Measurements from ENCODE around the gene CUTA.
"Not testable (repeated sequence)": the region's sequence is repeated elsewhere in the genome, so short reads cannot be mapped to it uniquely, and the experiment has no call there.

Gene CUTA

DNA sequence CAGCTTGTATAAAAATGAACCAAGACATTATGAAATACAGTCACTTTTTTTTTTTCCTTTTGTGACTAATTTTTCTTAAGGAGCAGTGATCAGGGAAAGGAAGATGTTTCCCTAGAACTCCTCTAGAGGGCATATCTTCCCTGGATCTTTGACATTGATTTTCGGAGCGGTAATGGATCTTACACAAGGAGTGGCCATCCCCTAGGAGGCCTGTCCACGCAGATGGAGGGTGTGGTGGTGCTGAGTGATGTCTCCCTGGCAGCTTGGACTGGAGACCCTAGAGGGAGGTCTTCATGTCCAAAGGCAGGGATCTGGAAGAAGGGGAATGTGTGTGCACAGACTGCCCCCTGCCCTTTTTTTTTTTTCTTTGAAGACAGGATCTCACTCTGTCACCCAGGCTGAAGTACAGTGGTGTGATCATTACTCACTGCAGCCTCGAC lies 33.3 kb downstream of the CUTA start:
- POLR2A ChIA-PET: no interaction called here
- DNase-seq (ENCODE audit: extremely low spot score): no peak
- TF ChIP-seq, protein P1, sequence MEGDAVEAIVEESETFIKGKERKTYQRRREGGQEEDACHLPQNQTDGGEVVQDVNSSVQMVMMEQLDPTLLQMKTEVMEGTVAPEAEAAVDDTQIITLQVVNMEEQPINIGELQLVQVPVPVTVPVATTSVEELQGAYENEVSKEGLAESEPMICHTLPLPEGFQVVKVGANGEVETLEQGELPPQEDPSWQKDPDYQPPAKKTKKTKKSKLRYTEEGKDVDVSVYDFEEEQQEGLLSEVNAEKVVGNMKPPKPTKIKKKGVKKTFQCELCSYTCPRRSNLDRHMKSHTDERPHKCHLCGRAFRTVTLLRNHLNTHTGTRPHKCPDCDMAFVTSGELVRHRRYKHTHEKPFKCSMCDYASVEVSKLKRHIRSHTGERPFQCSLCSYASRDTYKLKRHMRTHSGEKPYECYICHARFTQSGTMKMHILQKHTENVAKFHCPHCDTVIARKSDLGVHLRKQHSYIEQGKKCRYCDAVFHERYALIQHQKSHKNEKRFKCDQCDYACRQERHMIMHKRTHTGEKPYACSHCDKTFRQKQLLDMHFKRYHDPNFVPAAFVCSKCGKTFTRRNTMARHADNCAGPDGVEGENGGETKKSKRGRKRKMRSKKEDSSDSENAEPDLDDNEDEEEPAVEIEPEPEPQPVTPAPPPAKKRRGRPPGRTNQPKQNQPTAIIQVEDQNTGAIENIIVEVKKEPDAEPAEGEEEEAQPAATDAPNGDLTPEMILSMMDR (IDR thresholded peaks at IDR 0.05; ENCODE audit: control extremely low read depth, extremely low read depth, low read depth, missing control alignments): no peak
- CTCF ChIA-PET: no interaction called here

DNA sequence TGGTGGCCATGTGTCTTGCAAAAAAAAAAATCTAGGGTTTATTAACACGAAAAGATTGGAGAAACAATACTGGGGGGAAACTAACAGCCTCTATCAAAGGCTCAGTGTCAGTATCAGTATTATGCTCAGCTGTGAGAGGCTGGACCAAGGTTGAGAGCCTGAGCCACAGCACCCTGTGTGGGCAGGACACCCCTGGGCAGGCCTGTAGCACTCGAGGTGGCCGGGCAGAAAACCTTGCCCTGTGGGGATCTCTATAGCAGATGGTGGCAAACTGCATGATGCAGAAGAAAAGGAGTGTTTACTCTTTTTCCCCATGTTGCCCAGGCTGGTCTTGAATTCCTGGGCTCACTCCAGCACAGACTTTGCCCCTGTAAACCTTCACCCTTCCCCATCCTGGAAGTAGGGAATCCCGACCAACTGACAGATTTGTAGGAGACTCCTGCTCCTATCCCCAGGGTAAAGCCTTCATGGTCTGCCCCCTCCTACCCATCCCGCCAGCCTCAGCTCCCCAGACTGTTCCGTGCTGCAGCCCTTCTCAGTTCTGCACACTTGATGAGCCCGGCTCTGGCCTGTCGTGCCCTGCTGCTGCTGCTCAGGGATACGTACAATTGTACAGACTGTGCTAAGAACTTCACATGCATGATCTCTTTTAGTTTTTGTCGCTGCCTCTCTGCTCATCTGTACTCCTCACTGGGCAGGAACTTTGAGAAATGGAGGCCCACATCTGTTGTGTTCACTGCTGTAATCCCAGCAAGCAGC lies 34.3 kb downstream of the CUTA start:
- ChIA-PET CTCF (interaction anchor here (1.2 kb wide), 1 partner anchor 14 kb away, joined by 3 read pairs; no protein-coding TSS in a partner anchor), POLR2A (no interaction called here)
- TF ChIP-seq, protein P1 (IDR thresholded peaks at IDR 0.05; ENCODE audit: control extremely low read depth, extremely low read depth, low read depth, missing control alignments): no peak
- no peak for DNase-seq (ENCODE audit: extremely low spot score)

DNA sequence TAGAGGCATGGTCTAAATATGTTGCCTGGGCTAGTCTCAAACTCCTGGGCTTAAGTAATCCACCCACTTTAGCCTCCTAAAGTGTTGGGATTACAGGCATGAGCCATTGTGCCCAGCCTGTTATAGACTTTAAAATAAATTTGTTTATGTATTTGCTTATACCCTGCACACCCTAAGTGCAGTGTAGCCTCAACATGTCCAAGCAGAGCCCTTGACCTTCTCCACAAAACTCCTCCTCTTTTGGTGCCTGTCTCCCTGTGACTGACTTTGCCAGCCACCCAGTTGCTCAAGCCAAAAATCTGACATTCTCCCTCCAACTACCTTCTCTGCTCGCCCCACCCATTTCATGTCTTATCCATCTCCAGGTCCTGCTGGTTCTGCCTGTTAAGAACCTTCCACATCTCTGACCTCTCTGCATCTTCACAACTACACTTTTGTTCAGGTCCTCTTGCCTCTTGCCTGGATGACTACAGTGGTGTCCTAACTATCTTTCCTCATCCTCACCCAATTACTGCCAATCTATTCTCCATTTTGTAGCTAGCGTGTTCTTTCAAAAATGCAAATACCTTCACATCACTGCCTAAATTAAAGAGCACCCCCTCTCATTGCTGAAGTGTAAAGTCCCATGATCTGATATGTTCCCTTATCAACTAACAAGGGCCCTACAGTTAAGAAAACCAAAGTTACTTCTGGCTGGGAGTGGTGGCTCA lies 37.5 kb downstream of the CUTA start:
- CTCF ChIA-PET: interaction anchor here (2.2 kb wide), 1 partner anchor 10 kb away, joined by 10 read pairs; no protein-coding TSS in a partner anchor
- TF ChIP-seq, protein P1 (IDR thresholded peaks at IDR 0.05; ENCODE audit: control extremely low read depth, extremely low read depth, low read depth, missing control alignments): no peak
- no peak for DNase-seq (ENCODE audit: extremely low spot score)
- POLR2A ChIA-PET: no interaction called here

DNA sequence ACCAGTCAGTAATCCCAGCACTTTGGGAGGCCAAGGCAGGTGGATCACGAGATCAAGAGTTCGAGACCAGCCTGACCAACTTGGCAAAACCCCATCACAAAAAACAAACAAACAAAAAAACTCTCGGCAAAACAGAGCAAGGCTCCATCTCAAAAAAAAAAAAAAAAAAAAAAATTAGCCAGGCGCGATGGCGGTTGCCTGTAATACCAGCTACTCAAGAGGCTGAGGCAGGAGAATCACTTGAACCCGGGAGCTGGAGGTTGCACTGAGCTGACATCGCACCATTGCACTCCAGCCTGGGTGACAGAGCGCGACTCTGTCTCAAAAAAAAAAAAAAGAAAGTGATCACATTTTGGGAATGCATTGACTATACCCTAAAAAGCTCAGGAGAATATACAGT lies 38.7 kb downstream of the CUTA start:
- POLR2A ChIA-PET; DNase-seq (ENCODE audit: extremely low spot score): not testable (repeated sequence)
- CTCF ChIA-PET: interaction anchor here (1.1 kb wide), 1 partner anchor 12 kb away, joined by 4 read pairs; no protein-coding TSS in a partner anchor

DNA sequence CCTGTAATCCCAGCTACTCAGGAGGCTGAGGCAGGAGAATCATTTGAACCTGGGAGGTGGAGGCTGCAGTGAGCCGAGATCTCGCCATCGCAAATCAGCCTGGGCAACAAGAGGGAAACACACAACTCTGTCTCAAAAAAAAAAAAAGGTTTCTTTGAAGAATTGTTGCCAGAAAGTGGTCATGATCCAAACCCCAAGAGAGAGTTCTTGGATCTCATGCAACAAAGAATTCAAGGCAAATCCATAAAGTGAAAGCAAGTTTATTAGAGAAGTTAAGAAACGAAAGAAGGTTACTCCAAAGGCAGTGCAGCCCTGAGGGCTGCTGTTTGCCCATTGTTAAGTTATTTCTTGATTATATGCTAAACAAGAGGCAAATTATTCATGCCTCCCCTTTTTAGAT lies 40.7 kb downstream of the CUTA start:
- TF ChIP-seq, protein P1 (IDR thresholded peaks at IDR 0.05; ENCODE audit: control extremely low read depth, extremely low read depth, low read depth, missing control alignments): no peak
- POLR2A ChIA-PET: no interaction called here
- no peak for DNase-seq (ENCODE audit: extremely low spot score)
- CTCF ChIA-PET: no interaction called here

DNA sequence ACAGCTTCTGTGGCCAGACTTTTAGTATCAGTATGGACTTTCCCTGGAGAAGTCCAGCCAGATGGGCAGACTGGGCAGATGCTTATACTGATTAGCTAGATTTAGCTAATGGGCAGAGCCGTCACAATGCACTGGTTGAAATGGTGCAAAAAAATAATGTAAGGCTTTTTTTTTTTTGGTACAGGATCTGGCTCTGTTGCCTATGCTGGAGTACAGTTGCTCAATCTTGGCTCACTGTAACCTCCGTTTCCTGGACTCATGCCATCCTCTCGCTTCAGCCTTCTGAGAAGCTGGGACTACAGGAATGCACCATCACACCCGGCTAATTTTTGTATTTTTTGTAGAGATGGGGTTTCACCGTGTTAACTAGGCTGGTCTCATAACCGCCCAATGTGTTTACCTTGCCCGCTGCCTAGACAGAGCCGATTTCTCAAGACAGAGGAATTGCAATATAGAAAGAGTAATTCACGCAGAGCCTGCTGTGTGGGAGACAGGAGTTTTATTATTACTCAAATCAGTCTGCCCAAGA lies 42.7 kb downstream of the CUTA start:
- TF ChIP-seq, protein P1 (IDR thresholded peaks at IDR 0.05; ENCODE audit: control extremely low read depth, extremely low read depth, low read depth, missing control alignments): no peak
- ChIA-PET POLR2A (no interaction called here), CTCF (interaction anchor here (1.0 to 2.8 kb wide), 5 partner anchors 13 to 39 kb away, joined by 3 to 9 read pairs (median 4); no protein-coding TSS in a partner anchor)
- DNase-seq (ENCODE audit: extremely low spot score): no peak

Measured in GM10248 (cell line).